Activated CD8-positive, alpha-beta memory T cell treated with anti-CD3 and anti-CD28 coated beads, Interleukin-2, amount 50 U/mL, for 1 hour (primary cell): Measurements from ENCODE around the gene RAB7B.

ENCODE experiments used
- DNase-seq: peaks from one replicate; pipeline ENCODE4 v3.0.0-alpha.2; 2020; ENCODE audit errors: extremely low read depth

RAB7B gene

DNA sequence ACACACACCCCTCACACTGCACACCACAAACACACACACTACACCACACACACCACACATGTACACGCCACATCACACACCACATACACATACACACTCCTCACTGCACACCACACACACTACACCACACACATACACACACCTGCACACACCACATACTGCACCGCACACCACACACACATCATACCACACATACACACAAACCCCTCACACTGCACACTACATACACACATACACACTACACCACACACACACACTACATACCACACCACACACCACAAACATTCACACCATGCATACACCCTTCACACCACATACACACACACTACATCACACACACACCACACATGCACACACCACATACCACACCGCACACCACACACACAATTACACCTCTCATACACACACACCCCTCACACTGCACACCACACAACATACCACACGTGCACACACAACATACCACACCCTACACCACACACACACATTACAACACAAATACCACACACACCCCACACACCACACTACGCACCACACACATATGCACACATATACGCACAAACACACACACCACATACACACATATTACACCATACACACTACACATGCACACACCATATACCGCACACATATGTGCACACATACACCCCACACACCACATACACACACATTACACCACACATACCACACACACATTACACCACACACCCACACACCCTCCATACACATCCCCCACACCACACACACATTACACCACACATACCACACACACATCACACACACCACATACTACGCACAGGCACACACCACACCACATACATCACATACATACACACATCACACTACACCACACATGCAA, 29.6 kb downstream of the RAB7B start:
- DNase-seq = no peak

DNA sequence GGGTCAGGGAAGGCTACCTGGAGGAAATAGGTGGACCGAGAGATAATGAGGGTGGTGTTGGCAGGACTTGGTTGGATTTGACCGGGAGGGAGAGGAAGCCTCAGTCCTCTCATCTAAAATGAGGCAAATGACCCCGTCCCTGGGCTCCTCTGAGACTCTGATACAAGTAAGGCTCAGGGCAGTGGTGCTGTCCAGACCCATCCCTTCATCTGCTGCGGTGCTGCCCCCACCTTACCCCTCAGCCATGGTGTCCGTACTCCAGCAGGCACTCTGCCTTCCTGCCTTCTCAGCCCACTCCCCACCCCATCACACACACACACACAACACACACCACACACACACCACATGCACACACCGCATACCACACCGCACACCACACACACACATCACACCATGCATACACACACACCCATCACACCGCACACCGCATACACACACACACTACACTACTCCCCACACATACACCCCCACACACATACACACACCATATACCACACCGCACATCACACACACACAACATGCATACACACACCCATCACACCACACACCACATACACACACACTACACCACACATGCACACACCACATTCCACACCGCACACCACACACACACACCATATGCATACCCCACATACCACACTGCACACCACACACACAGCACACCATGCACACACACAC, 30.6 kb downstream of the RAB7B start:
- DNase-seq = no peak

DNA sequence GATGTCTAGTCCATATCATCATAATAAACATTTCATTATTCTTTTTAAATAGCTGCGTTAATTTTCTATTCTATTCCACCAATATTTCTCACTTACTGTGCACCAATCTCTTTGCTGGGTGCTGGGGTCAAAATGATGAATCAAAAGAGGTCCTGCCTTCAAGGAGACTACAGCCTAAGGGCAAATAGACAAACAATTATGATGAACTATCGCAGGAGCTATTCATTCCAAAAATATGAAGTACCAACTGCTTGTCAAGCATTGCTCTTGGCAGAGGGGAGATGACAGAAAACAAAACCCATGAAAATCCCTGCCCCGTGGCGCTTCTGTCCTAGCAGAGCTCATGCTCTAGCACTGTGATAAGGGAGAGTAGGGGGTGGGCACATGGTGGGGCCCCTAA, 31.1 kb downstream of the RAB7B start:
- no peak for DNase-seq

DNA sequence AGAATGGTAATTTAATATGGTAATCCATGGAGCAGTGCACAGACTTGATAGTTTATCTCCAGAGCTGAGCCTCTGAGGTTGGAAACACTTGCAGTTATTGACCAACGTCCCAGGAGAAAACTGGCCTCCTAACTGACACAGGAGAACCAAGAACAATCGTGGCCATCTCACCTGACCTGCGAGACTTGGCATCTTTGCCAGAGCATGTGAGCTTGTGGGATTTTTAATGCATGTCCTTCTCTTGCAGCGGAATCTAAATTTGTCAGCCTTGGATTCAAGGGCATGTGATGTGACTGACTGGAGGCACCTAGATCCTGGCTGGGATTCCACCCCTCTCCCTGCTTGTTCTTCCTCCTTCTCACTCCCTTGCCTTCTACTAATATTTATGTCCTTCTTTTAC, 32.1 kb downstream of the RAB7B start:
- DNase-seq = no peak

DNA sequence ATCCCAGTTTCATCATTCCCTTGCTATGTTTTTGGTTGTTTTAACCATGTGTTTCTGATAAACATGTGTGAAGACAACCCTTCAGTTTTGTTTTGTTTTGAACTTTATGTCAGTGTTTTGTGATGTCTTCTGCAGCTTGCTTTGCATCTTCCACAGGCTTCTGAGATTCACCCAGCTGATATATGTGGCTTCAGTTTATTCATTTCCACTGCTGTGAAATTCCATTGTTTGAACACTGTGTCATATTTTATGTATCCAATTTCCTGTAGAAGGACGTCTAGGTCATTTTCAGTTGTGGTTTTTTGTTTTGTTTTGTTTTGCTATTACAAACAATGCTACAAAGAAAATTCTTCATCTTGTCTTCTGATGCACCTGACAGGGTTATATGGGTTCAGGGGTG, 32.7 kb downstream of the RAB7B start:
- DNase-seq = no peak

DNA sequence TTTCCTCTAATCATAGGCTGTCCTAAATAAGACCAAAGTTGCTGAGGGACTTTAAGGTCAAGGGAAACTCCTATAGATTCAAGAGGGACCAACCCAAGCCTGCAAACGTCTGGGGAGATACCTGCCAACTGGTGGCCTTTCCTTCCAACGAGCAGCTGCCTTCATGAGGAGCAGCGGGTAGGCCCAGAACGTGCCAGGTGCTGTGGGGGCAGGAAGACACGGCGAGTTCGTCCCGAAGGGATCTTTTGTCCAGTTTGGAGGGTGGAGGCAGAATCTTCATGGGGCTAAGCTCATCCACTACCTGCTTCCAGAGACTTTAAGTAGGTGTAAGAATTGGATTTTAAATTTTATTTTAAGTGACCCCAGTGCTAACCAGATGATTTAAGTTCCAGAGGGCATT, 34.0 kb downstream of the RAB7B start:
- no peak for DNase-seq

DNA sequence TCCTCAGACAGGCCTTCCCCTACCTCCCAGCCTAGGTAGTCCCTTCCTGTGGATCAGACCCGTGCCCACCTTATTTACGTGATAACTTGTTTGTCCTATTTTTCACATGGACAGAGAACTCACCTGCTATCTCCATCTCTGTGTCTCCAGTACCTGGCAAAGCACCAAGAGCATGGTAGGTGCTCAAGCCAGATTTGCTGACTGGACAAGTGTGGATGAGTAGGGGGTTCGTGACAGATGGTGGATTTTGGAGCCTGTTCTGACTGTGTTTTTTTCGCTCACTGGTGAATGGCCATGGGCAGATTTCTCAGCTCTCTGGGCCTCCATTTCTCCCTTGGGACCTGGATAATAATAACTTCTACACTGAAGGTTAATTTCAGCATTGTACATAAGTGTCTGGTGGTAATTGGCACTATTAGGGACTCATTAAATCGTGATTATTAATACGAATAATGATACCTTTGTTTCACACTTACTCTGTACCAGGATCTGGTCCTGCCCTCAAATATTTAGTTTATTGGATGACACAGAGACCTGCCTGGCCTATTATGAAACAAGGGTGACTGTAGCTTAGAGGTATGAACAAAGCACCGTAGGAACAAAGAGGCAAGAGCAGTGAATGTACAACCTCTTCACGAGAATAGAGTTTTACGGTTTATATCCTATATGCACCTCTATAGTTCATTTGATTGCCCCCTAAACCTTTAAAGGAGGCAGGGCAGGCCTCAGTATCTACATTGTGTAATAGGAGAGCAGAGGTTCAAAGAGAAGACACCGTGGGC, 35.5 kb downstream of the RAB7B start:
- no peak for DNase-seq

DNA sequence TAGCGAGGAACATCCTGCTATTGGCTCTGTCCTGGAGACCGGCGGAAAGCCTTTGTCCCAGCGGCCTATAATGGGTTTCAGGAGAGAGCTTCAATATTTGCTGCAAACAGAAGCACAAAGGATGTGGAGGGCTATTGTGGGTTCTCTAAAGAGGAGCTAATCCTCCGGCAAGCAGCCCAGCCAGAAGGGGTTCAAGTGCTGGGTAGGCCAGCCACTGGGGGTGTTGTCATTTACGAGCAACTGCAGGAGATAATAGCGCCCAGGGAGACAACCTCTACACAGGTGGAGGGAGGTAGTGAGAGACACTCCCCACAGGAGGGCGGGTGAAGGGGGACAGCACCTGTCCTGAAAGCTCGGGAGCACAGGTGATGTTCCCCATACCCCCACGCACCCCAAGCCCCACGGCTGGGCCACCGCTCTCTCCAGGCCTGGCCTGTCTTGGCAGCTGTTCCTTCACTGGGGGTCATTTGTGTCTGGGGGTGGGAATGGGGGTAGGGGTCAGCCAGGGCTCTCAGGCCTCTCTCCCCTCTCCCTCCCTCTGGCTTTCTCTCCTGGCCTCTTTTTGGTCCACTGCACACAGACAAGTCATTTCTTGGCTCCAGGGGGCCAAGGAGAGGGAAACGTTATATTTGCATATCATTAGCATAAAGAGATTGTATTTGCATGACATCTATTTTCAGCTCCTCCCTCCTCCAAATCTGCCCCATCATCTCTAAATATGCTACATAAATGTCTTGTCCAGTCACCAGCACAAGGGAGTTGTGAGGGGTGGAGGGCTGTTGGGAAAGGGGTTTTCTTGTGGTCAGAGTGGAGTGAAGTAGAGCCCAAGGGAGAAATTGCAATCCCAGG, 37.9 kb downstream of the RAB7B start:
- DNase-seq = no peak

DNA sequence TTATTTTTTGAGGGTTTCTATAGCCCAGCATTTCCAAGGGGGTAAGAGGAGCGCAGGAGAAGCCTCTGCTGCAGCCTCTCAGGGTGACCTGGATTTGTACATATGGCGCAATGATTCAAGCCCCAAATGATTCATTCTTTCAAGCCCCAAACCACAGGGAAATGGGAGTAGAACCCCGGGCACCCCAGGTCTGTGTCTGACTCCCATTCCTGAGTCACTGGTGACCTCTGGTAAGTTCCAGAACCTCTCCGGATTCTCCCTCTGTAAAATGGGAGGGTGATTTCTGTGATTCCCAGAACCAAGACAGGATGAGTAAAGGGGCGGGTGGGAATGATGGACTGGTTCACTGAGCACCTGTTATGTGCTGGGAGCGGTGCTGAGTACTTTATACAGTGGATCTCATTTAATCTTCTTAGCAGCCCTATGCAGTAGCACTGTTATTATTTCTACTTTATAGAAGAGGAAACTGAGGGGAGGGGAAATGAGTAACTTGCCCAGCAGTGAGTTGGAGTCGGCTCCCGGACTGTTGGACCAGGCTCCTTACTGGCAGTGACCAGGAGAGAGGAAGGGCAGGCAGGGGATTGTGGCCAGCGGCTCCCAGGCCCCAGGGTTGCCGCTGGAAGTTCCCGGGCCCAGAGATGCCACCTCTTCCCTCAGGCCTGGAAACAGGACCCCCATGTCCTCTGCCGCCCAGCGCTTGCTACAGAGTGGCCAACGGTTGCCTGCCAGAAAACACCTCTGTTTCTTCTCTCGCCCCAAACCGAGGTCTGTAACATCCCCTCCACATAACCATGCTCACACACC, 39.6 kb downstream of the RAB7B start:
- no peak for DNase-seq

DNA sequence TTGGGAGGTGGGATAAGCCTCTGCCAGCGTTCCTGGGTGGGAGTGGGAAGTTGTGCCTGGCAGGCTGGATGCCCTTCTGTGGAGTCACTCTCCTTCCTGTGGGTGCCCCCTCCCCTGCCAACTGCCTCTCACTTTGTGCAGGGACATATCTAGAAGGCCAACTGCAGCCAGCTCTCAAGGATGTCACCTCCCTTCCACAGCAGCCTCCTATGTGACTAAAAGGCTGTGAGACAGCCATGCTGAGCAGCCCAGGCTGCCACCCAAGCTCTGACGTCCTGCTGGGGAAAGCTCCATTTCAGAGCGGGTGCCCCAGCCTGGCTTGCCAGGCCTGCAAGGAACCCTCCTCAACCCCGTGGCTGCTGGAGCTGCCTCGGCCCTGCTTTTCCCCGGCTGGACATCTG, 40.4 kb downstream of the RAB7B start:
- DNase-seq = no peak

DNA sequence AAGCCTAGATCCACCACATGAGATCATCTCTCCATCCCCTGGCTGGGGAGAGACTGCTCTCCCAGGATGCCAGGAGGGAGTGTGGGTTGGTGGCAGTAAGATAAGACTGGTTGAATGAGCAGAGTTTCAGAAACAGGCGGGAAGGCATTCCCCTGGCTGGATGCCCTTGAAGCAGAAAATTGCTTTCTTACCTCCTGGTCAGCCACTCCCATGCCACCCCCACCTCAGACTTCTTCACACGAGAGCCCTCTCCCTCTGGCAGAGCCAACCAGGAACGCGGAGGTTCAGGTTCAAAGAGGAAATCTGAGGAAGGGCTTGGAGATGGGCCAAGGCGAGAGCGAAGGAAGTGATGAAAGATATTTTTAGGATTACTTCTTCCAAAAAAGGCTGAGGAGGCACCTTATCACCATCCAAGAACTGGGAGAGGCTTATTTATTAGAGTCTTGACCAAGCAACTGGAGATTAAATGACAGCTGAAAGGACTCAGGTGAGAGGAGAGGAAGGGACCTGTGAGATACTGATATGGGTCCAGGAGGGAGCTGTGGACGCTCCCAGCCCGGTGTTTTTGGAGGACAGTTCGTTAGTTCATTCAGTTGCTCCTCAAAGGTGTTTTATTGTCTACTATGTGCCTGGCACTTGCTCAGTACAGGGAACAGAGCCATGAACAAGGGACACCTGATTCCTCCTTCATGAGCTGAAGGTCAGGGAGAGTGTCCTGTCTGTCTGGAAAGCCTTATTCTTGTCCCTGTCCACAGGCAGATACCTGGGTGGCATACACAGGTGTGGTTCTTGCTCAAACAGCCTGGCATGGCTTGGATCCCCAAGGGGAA, 41.0 kb downstream of the RAB7B start:
- no peak for DNase-seq

DNA sequence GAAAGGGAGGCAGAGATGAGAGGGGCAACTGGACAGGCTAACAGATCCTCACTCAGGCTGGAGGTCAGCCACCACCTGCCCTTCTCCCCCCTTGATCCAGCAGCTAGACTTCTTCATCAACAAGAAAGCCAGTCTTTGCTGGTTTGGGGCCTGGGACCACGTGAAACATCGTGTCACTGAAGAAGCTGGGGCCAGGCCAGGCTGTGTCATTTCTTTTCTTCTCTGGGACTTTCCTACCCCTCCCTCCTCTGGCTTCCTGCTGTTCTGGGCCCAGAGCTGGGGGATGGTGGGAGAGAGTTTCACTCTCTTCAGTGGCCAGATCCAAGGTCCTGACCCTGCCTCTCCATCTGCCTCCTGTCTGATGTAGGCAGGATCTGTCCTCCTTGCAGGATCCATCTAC, 41.8 kb downstream of the RAB7B start:
- no peak for DNase-seq

DNA sequence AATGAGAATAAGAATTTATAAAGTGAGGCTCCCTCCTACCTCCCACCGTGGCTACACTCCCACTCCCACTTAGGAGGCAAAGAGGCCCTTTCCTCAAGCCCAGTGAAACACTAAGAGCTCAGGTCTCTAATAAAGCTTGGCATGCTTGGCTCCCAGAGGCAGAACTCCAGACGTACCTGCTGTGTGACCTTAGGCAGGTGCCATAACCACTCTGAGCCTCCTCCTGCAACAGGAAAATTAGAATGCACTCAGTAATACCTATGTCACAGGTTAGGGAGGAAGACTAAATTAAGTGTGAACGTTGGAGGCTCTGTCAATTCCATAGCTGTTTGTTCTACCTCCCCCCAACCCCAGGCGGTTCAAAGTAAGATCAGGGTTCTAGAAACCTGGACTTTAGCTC, 43.4 kb downstream of the RAB7B start:
- DNase-seq = no peak

DNA sequence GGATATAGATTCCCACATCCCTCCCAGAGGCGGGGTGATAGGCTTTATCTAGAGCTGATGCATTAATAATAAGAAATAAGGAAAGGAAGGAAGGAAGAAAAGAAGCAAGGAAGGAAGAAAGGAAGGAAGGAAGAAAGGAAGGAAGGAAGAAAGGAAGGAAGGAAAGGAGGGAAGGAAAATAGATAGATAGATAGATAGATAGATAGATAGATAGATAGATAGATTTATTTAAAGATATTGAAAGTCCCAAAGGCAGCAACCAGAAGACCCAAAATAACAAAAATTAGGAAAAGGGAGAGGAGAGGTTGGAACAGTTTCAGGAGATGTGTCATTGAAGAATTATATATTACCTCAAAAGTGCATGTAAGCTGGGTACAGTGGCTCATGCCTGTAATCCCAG, 47.7 kb downstream of the RAB7B start:
- no peak for DNase-seq

DNA sequence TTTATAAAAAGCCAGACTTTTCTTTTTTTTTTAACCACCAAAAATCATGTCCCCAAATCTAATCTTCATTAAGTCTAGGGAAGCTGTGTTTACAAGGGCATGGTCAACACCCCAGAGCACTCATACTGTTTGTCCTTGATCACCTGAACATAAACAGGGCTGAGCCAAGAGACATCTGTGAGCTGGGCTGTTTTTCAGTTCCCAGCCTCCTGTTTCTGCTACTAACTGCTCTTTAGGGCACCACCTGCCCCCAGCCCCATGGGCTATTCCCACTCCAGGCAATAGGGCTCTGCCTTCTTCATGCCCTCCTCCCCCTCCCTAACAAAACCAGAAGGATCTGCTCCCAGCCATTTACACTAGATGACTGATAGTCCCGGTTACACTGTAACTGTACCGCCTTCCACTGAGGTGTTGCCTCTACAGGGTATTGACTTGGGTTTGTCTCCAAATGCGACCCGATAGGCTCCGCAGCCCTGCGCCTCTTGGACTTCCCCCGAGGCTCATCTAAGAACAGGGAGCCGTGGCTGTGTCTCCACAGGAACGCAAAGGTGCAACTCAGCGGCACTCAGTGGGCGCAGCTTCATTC, 48.3 kb downstream of the RAB7B start:
- DNase-seq = no peak

DNA sequence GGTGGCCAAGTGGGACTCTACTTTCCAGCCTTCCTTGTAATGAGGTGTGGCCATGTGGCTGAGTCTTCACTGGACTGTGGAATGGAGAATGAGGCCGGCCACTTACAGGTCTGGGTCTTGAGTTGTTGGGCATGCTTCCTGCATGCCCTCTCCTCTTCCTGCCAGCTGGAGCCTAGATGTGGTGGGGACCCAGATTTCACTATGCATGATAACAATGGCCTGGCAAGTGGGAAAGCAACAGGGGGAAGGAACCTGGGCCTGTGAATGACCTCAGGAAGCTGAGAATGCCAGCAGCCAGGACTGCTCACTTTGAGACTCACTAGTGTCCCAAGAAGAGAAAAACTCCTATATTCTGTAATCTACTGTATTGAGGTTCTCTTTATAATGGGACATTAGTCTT, 51.4 kb downstream of the RAB7B start:
- DNase-seq = no peak

DNA sequence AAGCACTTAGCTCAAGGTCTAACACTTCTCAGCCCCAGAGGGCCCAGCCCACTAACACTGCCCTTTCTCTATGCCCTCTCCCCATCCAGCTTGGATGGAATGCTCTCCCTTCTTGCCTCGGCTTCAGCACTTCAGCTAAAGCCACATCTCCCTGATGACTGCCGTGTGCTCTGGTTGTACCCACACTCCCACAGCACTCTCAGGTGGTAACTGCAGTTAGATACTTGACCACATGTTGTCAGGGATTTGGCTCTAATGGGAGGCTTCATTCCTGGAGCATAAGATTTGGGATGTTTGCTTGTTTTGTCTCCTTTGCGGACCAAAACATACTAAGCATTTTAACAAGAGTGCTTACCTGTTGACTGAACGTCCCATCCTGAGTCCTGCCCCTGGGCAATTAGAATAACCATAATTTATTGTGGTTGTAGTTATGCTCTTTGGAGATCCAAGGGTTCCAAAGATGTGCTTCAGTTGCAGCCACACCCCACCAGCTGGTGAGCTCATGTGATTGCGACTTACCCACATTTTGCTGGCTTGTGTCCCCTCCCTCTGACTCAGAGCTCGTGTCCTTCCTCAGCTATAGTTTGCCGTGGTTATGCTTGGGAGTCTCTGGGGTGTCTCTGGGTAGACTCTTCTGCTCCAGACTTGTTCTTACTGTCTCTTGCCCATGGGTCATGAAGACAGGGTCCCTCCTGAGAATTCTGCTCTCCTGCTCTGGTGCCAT, 52.2 kb downstream of the RAB7B start:
- no peak for DNase-seq

DNA sequence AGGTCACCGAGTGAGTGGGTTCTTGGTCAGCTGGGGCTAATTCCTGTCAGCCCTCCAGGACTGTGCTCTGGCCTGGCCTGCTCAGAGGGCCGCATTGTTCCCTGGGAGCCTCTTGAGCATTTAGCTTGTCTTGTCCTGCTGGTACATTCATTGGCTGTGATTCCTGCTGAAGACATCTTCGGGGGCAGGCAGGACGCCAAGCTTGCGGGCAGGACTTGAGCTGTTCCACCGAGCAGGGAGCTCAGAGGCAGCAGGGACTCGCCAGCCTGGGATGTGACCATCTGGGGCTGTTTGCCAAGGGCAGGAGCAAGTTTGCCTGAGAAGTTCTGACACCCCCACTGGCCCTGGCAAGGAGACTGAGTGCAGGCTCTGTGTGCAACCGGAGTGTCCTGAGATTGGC, 52.9 kb downstream of the RAB7B start:
- DNase-seq = no peak

DNA sequence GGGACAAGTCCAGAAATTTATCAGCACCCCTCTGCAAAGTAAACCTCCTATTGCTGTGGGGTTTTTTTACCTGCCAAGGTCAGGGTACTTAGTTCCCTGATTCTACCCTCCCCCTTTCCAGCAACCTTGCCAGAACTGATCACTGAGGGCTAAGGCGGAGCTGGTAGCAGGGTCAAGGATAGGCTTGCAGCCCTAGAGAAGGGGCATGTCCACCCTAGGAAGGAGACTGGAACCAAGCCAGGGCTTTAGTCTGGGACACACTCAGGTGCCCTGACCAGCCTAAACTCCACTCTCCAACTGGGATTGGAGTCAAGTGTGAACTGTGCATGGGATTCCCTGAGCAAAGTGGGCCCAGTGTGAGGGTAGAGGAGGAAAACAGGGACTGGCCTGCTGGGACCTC, 53.4 kb downstream of the RAB7B start:
- DNase-seq = no peak
